ENCODE measurements around the gene TPP2. TPM values are rescaled to one million over a fixed set of nuclear protein-coding genes. Genes with fewer than 3 reads are reported as not detected.

TPP2 gene
- total RNA-seq, 1 donor from 2014 or later: 37.6 TPM

- Mint-ChIP-seq H3K36me3 (ENCODE audit: low read depth, unreplicated experiment) (no peaks in the 10 kb centered on the region), H3K27me3 (ENCODE audit: low read depth, unreplicated experiment) (no peaks in the 10 kb centered on the region), H3K4me3 (ENCODE audit: unreplicated experiment) (no peak overlapping the region), H3K9me3 (ENCODE audit: unreplicated experiment) (no peaks in the 10 kb centered on the region), H3K27ac (ENCODE audit: unreplicated experiment) (no peak overlapping the region), H3K4me1 (ENCODE audit: low read depth, unreplicated experiment) (peaks cover 3% of the 10 kb centered on the region)
- Histone ChIP-seq H2AFZ (ENCODE audit: low read depth, low read length) (no peak overlapping the region), H4K20me1 (ENCODE audit: insufficient read depth, low read length) (no peaks in the 10 kb centered on the region), H3K4me2 (ENCODE audit: low read length) (no peak overlapping the region), H3K9ac (ENCODE audit: low read length) (no peak overlapping the region), H3K27me3 (ENCODE audit: insufficient read depth, low read length) (peaks cover 3% of the 10 kb centered on the region), H3K4me3 (ENCODE audit: insufficient read depth, low read depth, low read length) (no peak overlapping the region), H3K27ac (ENCODE audit: low read depth, low read length) (no peak overlapping the region), H3K79me2 (ENCODE audit: insufficient read depth, low read length) (no peaks in the 10 kb centered on the region), H3K9me3 (ENCODE audit: insufficient read depth, low read depth, low read length) (no peaks in the 10 kb centered on the region), H3K36me3 (ENCODE audit: insufficient read depth, low read length) (no peaks in the 10 kb centered on the region), H3K4me1 (ENCODE audit: insufficient read depth, low read length) (no peaks in the 10 kb centered on the region)
- DNase-seq (ENCODE audit: low read depth) (no peak), FAIRE-seq (no peak)
- TF ChIP-seq, protein P1, sequence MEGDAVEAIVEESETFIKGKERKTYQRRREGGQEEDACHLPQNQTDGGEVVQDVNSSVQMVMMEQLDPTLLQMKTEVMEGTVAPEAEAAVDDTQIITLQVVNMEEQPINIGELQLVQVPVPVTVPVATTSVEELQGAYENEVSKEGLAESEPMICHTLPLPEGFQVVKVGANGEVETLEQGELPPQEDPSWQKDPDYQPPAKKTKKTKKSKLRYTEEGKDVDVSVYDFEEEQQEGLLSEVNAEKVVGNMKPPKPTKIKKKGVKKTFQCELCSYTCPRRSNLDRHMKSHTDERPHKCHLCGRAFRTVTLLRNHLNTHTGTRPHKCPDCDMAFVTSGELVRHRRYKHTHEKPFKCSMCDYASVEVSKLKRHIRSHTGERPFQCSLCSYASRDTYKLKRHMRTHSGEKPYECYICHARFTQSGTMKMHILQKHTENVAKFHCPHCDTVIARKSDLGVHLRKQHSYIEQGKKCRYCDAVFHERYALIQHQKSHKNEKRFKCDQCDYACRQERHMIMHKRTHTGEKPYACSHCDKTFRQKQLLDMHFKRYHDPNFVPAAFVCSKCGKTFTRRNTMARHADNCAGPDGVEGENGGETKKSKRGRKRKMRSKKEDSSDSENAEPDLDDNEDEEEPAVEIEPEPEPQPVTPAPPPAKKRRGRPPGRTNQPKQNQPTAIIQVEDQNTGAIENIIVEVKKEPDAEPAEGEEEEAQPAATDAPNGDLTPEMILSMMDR (IDR thresholded peaks at IDR 0.05; ENCODE audit: insufficient read depth, low read depth, low read length): no peak
- no peak for TF ChIP-seq EZH2 (IDR thresholded peaks at IDR 0.05; ENCODE audit: insufficient read depth, low read length)
Measured at GRCh38 chr13:102564564-102564963, 32.2 kb upstream of the TPP2 start.

DNA sequence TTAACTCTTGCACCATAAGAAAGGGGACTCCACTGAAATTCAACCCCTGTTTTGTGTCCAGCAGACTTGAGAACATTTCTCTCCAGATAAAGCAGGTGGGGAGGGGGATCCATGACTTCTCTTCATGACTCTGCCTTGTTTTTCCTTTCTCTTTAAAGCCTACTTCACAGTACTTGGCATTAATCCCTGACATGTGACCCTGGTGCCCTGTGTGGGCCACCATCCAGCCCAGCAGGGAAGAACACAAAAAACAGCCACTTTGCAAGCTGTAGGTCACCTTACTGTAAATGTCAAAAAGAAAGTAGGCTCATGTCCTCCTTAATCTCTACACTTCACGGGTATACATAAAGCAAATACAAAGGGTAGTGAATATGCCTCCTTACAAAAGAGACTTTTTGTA is 30.3 kb upstream of the TPP2 start:
- no peak overlapping the region for H2AFZ ChIP-seq (ENCODE audit: low read depth, low read length)
- no peak for FAIRE-seq
- Mint-ChIP-seq H3K4me3 (ENCODE audit: unreplicated experiment) (no peak overlapping the region), H3K27ac (ENCODE audit: unreplicated experiment) (no peak overlapping the region), H3K36me3 (ENCODE audit: low read depth, unreplicated experiment) (no peaks in the 10 kb centered on the region), H3K4me1 (ENCODE audit: low read depth, unreplicated experiment) (no peaks in the 10 kb centered on the region), H3K9me3 (ENCODE audit: unreplicated experiment) (no peaks in the 10 kb centered on the region), H3K27me3 (ENCODE audit: low read depth, unreplicated experiment) (no peaks in the 10 kb centered on the region)
- no peak overlapping the region for H3K27ac ChIP-seq (ENCODE audit: low read depth, low read length)
- TF ChIP-seq, protein P1 (IDR thresholded peaks at IDR 0.05; ENCODE audit: insufficient read depth, low read depth, low read length): no peak
- H3K36me3 ChIP-seq (ENCODE audit: insufficient read depth, low read length): no peaks in the 10 kb centered on the region
- H3K27me3 ChIP-seq (ENCODE audit: insufficient read depth, low read length): peaks cover 8% of the 10 kb centered on the region
- H3K4me3 ChIP-seq (ENCODE audit: insufficient read depth, low read depth, low read length): no peak overlapping the region
- no peaks in the 10 kb centered on the region for H3K79me2 ChIP-seq (ENCODE audit: insufficient read depth, low read length)
- H4K20me1 ChIP-seq (ENCODE audit: insufficient read depth, low read length): no peaks in the 10 kb centered on the region
- DNase-seq (ENCODE audit: low read depth): no peak
- H3K9me3 ChIP-seq (ENCODE audit: insufficient read depth, low read depth, low read length): no peaks in the 10 kb centered on the region
- no peaks in the 10 kb centered on the region for H3K4me1 ChIP-seq (ENCODE audit: insufficient read depth, low read length)
- H3K4me2 ChIP-seq (ENCODE audit: low read length): no peak overlapping the region
- no peak overlapping the region for H3K9ac ChIP-seq (ENCODE audit: low read length)

DNA sequence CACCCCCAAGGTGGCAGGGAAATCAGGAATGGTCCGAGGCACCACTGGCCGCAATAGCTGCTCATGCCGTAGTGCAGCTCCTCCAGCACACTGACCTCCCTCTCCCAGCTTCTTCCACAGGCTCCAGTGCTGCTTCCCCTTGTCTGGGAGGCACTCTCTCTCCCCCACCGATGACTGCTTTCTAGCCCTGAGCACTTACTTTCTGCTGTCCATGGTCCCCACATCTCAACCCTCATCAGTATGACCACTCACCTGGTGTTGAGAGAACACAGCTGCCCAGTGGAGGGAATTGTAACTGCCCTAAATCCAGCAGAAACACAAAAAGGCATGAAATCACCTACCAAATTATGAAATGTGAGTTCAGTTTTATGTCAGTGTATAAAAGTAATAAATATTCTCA is 28.9 kb upstream of the TPP2 start:
- H3K4me1 ChIP-seq (ENCODE audit: insufficient read depth, low read length): no peaks in the 10 kb centered on the region
- no peaks in the 10 kb centered on the region for H3K9me3 Mint-ChIP-seq (ENCODE audit: unreplicated experiment)
- no peak overlapping the region for H3K9ac ChIP-seq (ENCODE audit: low read length)
- no peaks in the 10 kb centered on the region for H3K36me3 ChIP-seq (ENCODE audit: insufficient read depth, low read length)
- H3K9me3 ChIP-seq (ENCODE audit: insufficient read depth, low read depth, low read length): no peaks in the 10 kb centered on the region
- H3K4me2 ChIP-seq (ENCODE audit: low read length): no peak overlapping the region
- no peaks in the 10 kb centered on the region for H3K36me3 Mint-ChIP-seq (ENCODE audit: low read depth, unreplicated experiment)
- FAIRE-seq (no peak), DNase-seq (ENCODE audit: low read depth) (no peak)
- no peaks in the 10 kb centered on the region for H3K4me1 Mint-ChIP-seq (ENCODE audit: low read depth, unreplicated experiment)
- no peak overlapping the region for H3K4me3 ChIP-seq (ENCODE audit: insufficient read depth, low read depth, low read length)
- H4K20me1 ChIP-seq (ENCODE audit: insufficient read depth, low read length): no peaks in the 10 kb centered on the region
- peaks cover 15% of the 10 kb centered on the region for H3K27me3 ChIP-seq (ENCODE audit: insufficient read depth, low read length)
- H2AFZ ChIP-seq (ENCODE audit: low read depth, low read length): no peak overlapping the region
- no peak overlapping the region for H3K27ac ChIP-seq (ENCODE audit: low read depth, low read length)
- H3K4me3 Mint-ChIP-seq (ENCODE audit: unreplicated experiment): no peak overlapping the region
- no peak overlapping the region for H3K27ac Mint-ChIP-seq (ENCODE audit: unreplicated experiment)
- no peaks in the 10 kb centered on the region for H3K79me2 ChIP-seq (ENCODE audit: insufficient read depth, low read length)
- TF ChIP-seq EZH2 (IDR thresholded peaks at IDR 0.05; ENCODE audit: insufficient read depth, low read length): no peak
- TF ChIP-seq, protein P1 (IDR thresholded peaks at IDR 0.05; ENCODE audit: insufficient read depth, low read depth, low read length): no peak
- no peaks in the 10 kb centered on the region for H3K27me3 Mint-ChIP-seq (ENCODE audit: low read depth, unreplicated experiment)

Measured in astrocyte (in vitro differentiated cells and primary cell).